Endothelial cell of umbilical vein (primary cell): ENCODE results near the gene ANKRD28. TPM values are rescaled to one million over a fixed set of nuclear protein-coding genes. Genes with fewer than 3 reads are reported as not detected.

Source experiments
- BruUV-seq: library from RNA; stranded (reverse); fragments of 400-500 nt; replicated peaks from 2 replicates; lab custom pipeline; 2021; lab: Mats Ljungman, UMichigan
- CTCF ChIA-PET: fragments of 300-600, 350-600 bp; sonication (Branson Sonifier 250); formaldehyde crosslinking; loops from one replicate; lab custom pipeline; 2021; ENCODE audit warnings: antibody characterized with exemption, inconsistent platforms; lab: Charles Lee
- POLR2A ChIA-PET: fragments of 300-600, 350-600 bp; sonication (Branson Sonifier 250); formaldehyde crosslinking; loops from one replicate; lab custom pipeline; 2021; ENCODE audit warnings: antibody characterized with exemption, inconsistent platforms; lab: Charles Lee
- DNase-seq: peaks from one replicate; pipeline ENCODE4 v3.0.0-alpha.2; 2011; ENCODE audit warnings: low read depth, low spot score
- FAIRE-seq: peaks from 2 replicates; lab custom pipeline; 2011; peaks lifted over from hg19 to GRCh38; lab: Jason Lieb, UNC
- H2AFZ ChIP-seq: 2 replicates; pipeline ENCODE4 v1.6.0; 2012; ENCODE audit warnings: low read depth, low read length, control low read depth, inconsistent platforms
- H3K27ac ChIP-seq: 2 replicates; pipeline ENCODE4 v1.5.1; 2011; ENCODE audit warnings: low read depth, mild to moderate bottlenecking, control low read depth, low read length, moderate library complexity; ENCODE audit not compliant: insufficient read depth
- H3K27me3 ChIP-seq, 2 experiments: 2 replicates each; pipeline versions ENCODE4 v1.6.0 to v1.6.1; 2011; ENCODE audit warnings: low read length in 2 of 2, mixed read lengths in 1 of 2; ENCODE audit not compliant: control insufficient read depth in 2 of 2, insufficient read depth in 2 of 2
- H3K36me3 ChIP-seq, 2 experiments: 2 replicates in 1 of 2; 3 replicates in 1 of 2; pipeline ENCODE4 v1.5.1; 2011; ENCODE audit warnings: low read length in 2 of 2, mild to moderate bottlenecking in 1 of 2, moderate library complexity in 1 of 2; ENCODE audit not compliant: control insufficient read depth in 2 of 2, insufficient read depth in 2 of 2; ENCODE audit errors: extremely low read depth in 1 of 2
- H3K4me1 ChIP-seq: 3 replicates; pipeline ENCODE4 v1.5.1; 2011; ENCODE audit warnings: mild to moderate bottlenecking, low read length; ENCODE audit not compliant: control insufficient read depth, insufficient read depth; ENCODE audit errors: extremely low read depth
- H3K4me2 ChIP-seq: 2 replicates; pipeline ENCODE4 v1.6.1; 2011; ENCODE audit warnings: low read length, control low read depth, mixed read lengths; ENCODE audit not compliant: insufficient read depth
- H3K4me3 ChIP-seq, 3 experiments: fragments of 200-600 bp in 1 of 3; sonication (generic), shearing (Covaris generic) in 1 of 3; replicated peaks in 1 of 3; 2 replicates each; pipeline ENCODE4 v1.5.1; 2011 to 2016; ENCODE audit warnings: control low read depth in 3 of 3, low read length in 3 of 3, mild to moderate bottlenecking in 2 of 3, inconsistent platforms in 1 of 3, low read depth in 1 of 3, moderate library complexity in 1 of 3; ENCODE audit not compliant: insufficient read depth in 1 of 3
- H3K79me2 ChIP-seq: 2 replicates; pipeline ENCODE4 v1.6.0; 2012; ENCODE audit warnings: low read length, inconsistent platforms; ENCODE audit not compliant: control insufficient read depth, insufficient read depth
- H3K9ac ChIP-seq: replicated peaks from 2 replicates; pipeline ENCODE3; 2011; ENCODE audit warnings: low read length, control low read depth; ENCODE audit not compliant: insufficient read depth; ENCODE audit errors: extremely low read depth
- H3K9me1 ChIP-seq: replicated peaks from 3 replicates; pipeline ENCODE4 v1.6.0; 2011; ENCODE audit warnings: mild to moderate bottlenecking, low read length; ENCODE audit not compliant: control insufficient read depth, insufficient read depth; ENCODE audit errors: extremely low read depth
- H3K9me3 ChIP-seq: replicated peaks from 2 replicates; pipeline ENCODE4 v1.5.1; 2012; ENCODE audit warnings: low read length, inconsistent platforms; ENCODE audit not compliant: control insufficient read depth, insufficient read depth
- H4K20me1 ChIP-seq: replicated peaks from 2 replicates; pipeline ENCODE3; 2011; ENCODE audit warnings: mild to moderate bottlenecking, low read length; ENCODE audit not compliant: control insufficient read depth, insufficient read depth; ENCODE audit errors: extremely low read depth
- EZH2 ChIP-seq: IDR thresholded peaks from 2 replicates; pipeline ENCODE4 v1.6.1; 2012; ENCODE audit warnings: borderline replicate concordance, low read depth, mild to moderate bottlenecking, moderate library complexity, low read length, inconsistent platforms; ENCODE audit not compliant: severe bottlenecking
- FOS ChIP-seq: IDR thresholded peaks from 2 replicates; pipeline ENCODE4 v1.6.1; 2011; ENCODE audit warnings: mild to moderate bottlenecking, low read length, moderate library complexity, borderline replicate concordance; ENCODE audit not compliant: insufficient read depth
- GATA2 ChIP-seq: IDR thresholded peaks from 2 replicates; pipeline ENCODE4 v1.7.0; 2011; ENCODE audit warnings: low read depth, mild to moderate bottlenecking, moderate library complexity, mixed read lengths, low read length; ENCODE audit not compliant: insufficient read length, insufficient read depth
- JUN ChIP-seq: IDR thresholded peaks from 2 replicates; pipeline ENCODE4 v1.6.1; 2011; ENCODE audit warnings: borderline replicate concordance, low read depth; ENCODE audit not compliant: insufficient read length, insufficient read depth
- MYC ChIP-seq: IDR thresholded peaks from one replicate; pipeline ENCODE4 v1.6.1; 2011; ENCODE audit warnings: mild to moderate bottlenecking, low read depth, low read length
- POLR2A ChIP-seq: IDR thresholded peaks from 2 replicates; pipeline ENCODE4 v1.6.1; 2012; ENCODE audit warnings: low read depth, mild to moderate bottlenecking, control low read depth, low read length
- POLR2AphosphoS5 ChIP-seq: IDR thresholded peaks from 2 replicates; pipeline ENCODE4 v1.6.1; 2012; ENCODE audit warnings: low read depth, mild to moderate bottlenecking, control low read depth, low read length, moderate library complexity; ENCODE audit not compliant: insufficient read depth
- dilution Hi-C: fragments of 300-500 bp; cut with MboI; formaldehyde crosslinking; loops from one replicate; pipeline ENCODE4 v1.15.0; 2019; ENCODE audit warnings: low sequenced_read_pairs; ENCODE audit not compliant: extremely low pct_ligation_motif_present
- intact Hi-C: fragments of 100-400 bp; cut with micrococcal nuclease; formaldehyde crosslinking; loops from one replicate; pipeline ENCODE4 v1.10.0; 2022
- polyA plus RNA-seq, 4 experiments: library from polyadenylated mRNA; depleted of rRNA in 3 of 4; stranded (reverse) in 3 of 4; unstranded in 1 of 4; fragments of >200 nt; gene quantifications; 2 replicates each; pipeline versions ENCODE4 v1.2.1 to v1.2.3, GENCODE V29; 2011 to 2012; ENCODE audit warnings: missing spikeins in 1 of 4
- total RNA-seq: library from RNA; stranded (reverse); gene quantifications from 2 replicates; pipeline ENCODE4 v1.2.3, GENCODE V29; 2021
- TF ChIP-seq, protein P1 (sequence below): IDR thresholded peaks from 2 replicates; pipeline ENCODE4 v1.6.1; 2011; ENCODE audit not compliant: insufficient read depth, insufficient read length
- TF ChIP-seq, protein P2 (sequence below), 2 donors: IDR thresholded peaks; 1 replicate in 1 of 2; 2 replicates in 1 of 2; pipeline ENCODE4 v1.5.1; 2011; ENCODE audit warnings: low read length in 2 of 2, mild to moderate bottlenecking in 2 of 2, moderate library complexity in 2 of 2, control low read depth in 1 of 2, inconsistent platforms in 1 of 2, low read depth in 1 of 2; ENCODE audit not compliant: insufficient read depth in 1 of 2; ENCODE audit errors: extremely low read depth in 1 of 2

ANKRD28 gene
- total and polyA plus RNA-seq, 2 donors (not counting 3 experiments of a cell fraction or from before 2014, with no cell fraction given) = 36.7 to 97.3 TPM

DNA sequence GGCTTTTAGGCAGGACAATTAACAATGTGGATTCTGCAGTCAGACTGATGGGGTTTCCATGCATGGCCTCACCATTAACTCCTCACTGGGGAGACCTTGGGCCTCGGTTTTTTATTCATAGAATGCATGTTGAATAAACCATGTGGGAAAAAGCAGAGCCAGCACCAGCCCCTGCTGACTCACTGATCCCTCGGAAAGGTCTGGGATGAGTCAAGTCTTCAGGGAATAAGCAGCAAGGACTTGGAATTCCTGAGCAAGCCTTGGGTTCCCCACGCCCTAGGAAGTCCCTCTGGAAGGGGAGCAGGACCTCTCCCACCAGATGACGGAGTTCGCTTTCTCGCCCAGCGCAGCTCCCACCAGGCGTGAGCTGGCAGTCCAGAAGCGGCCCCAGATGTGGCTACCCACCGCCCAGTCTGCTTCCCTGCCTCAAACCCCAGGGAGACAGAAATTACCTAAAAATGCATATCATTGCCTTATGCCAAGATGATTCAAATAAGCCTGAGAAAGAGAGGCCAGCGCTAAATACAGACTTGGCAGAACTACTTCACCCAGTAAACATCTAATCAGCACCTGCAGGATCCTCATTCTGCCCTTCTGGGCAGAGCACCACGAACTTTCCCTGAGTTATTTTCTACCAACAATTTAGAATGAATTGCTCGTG lies 150.8 kb downstream of the ANKRD28 start:
- no peak for FAIRE-seq
- intact Hi-C loops (loop anchor here (1.0 to 2.0 kb wide), 8 partner anchors 11 to 413 kb away; partner anchors contain the start of genes ANKRD28, BTD and HACL1), dilution Hi-C loops (loop anchor here (25.0 kb wide), 1 partner anchor 415 kb away; no protein-coding TSS in a partner anchor)

More for the DNA sequence above, 150.8 kb downstream of the ANKRD28 start:
- Histone ChIP-seq H3K27me3 (no peaks in the 10 kb centered on the region), H3K36me3 (no peaks in the 10 kb centered on the region), H4K20me1 (no peaks in the 10 kb centered on the region), H3K9me3 (no peaks in the 10 kb centered on the region), H3K9me1 (no peaks in the 10 kb centered on the region), H2AFZ (no peak overlapping the region), H3K79me2 (no peaks in the 10 kb centered on the region), H3K27ac (peak overlapping the region; percentile 99), H3K9ac (peak overlapping the region; percentile 95), H3K4me1 (peaks cover 46% of the 10 kb centered on the region), H3K4me2 (peak overlapping the region; percentile 70), H3K4me3 (peak overlapping the region in 1 of 3 experiments; percentile 8)
- CTCF ChIA-PET = interaction anchor here (0.9 to 3.7 kb wide), 6 partner anchors 8 to 165 kb away, joined by 3 to 44 read pairs (median 6); partner anchors contain the start of gene ANKRD28
- POLR2A ChIA-PET = interaction anchor here (1.0 to 2.6 kb wide), 3 partner anchors 12 to 46 kb away, joined by 4 to 21 read pairs (median 16); partner anchors contain the start of genes BTD and HACL1
- peak; percentile 98 for DNase-seq
- BruUV-seq = TSS peak; percentile 68
- TF ChIP-seq, protein P1, sequence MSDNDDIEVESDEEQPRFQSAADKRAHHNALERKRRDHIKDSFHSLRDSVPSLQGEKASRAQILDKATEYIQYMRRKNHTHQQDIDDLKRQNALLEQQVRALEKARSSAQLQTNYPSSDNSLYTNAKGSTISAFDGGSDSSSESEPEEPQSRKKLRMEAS = peak; percentile 20
- TF ChIP-seq, protein P2, sequence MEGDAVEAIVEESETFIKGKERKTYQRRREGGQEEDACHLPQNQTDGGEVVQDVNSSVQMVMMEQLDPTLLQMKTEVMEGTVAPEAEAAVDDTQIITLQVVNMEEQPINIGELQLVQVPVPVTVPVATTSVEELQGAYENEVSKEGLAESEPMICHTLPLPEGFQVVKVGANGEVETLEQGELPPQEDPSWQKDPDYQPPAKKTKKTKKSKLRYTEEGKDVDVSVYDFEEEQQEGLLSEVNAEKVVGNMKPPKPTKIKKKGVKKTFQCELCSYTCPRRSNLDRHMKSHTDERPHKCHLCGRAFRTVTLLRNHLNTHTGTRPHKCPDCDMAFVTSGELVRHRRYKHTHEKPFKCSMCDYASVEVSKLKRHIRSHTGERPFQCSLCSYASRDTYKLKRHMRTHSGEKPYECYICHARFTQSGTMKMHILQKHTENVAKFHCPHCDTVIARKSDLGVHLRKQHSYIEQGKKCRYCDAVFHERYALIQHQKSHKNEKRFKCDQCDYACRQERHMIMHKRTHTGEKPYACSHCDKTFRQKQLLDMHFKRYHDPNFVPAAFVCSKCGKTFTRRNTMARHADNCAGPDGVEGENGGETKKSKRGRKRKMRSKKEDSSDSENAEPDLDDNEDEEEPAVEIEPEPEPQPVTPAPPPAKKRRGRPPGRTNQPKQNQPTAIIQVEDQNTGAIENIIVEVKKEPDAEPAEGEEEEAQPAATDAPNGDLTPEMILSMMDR (IDR thresholded peaks at IDR 0.05; ENCODE audit: extremely low read depth in 1 of 2, insufficient read depth in 1 of 2, low read depth in 1 of 2, low read length in 2 of 2) = no peak
- TF ChIP-seq POLR2AphosphoS5 (peak; percentile 94), JUN (peak; percentile 93), POLR2A (no peak), EZH2 (no peak), FOS (peak; percentile 99), MYC (peak; percentile 8), GATA2 (peak; percentile 51)
